HG03575 (cell line): ENCODE measurements around the gene TTC34.

ENCODE experiments used
- ATAC-seq: cut with Tn5 transposase; IDR thresholded peaks from one replicate; pipeline ENCODE4 v1.9.1; 2021; ENCODE audit not compliant: unreplicated experiment, insufficient number of reproducible peaks, low FRiP score; ENCODE audit errors: extremely low read depth

TTC34 gene

GRCh38 chr1:2830761-2831425 is 29.4 kb upstream of the TTC34 start:
- no peak for ATAC-seq

- ATAC-seq, result no peak
These were observed 28.5 kb upstream of the TTC34 start for GRCh38 chr1:2829846-2830615.

GRCh38 chr1:2828586-2829250 is 27.2 kb upstream of the TTC34 start:
- no peak for ATAC-seq

- ATAC-seq, result no peak
These were observed 25.3 kb upstream of the TTC34 start for GRCh38 chr1:2826736-2827292.

GRCh38 chr1:2826316-2826715 is 24.8 kb upstream of the TTC34 start:
- ATAC-seq, result no peak

GRCh38 chr1:2825487-2826189 is 24.1 kb upstream of the TTC34 start:
- ATAC-seq, result no peak

GRCh38 chr1:2824999-2825398 is 23.5 kb upstream of the TTC34 start:
- no peak for ATAC-seq

GRCh38 chr1:2823921-2824610 is 22.6 kb upstream of the TTC34 start:
- ATAC-seq, result no peak

GRCh38 chr1:2822621-2823145 is 21.2 kb upstream of the TTC34 start:
- no peak for ATAC-seq

- no peak for ATAC-seq
These were observed 20.6 kb upstream of the TTC34 start for GRCh38 chr1:2821966-2822620.

GRCh38 chr1:2821373-2821955 is 20.0 kb upstream of the TTC34 start:
- no peak for ATAC-seq

GRCh38 chr1:2820731-2821372 is 19.4 kb upstream of the TTC34 start:
- no peak for ATAC-seq

- no peak for ATAC-seq
These were observed 18.6 kb upstream of the TTC34 start for GRCh38 chr1:2819831-2820730.

- no peak for ATAC-seq
These were observed 17.9 kb upstream of the TTC34 start for GRCh38 chr1:2819429-2819828.

- ATAC-seq, result no peak
These were observed 16.5 kb upstream of the TTC34 start for GRCh38 chr1:2817784-2818564.

- ATAC-seq, result no peak
These were observed 15.3 kb upstream of the TTC34 start for GRCh38 chr1:2816786-2817185.
